Dedifferentiated amniotic fluid mesenchymal stem cell (primary cell): ENCODE measurements around the gene PPP2R5D.
"Not testable (repeated sequence)": the region's sequence is repeated elsewhere in the genome, so short reads cannot be mapped to it uniquely, and the experiment has no call there.

ENCODE experiments used
- DNase-seq: peaks from one replicate; pipeline ENCODE4 v3.0.0-alpha.2; 2016; ENCODE audit errors: extremely low spot score

Gene PPP2R5D

DNA sequence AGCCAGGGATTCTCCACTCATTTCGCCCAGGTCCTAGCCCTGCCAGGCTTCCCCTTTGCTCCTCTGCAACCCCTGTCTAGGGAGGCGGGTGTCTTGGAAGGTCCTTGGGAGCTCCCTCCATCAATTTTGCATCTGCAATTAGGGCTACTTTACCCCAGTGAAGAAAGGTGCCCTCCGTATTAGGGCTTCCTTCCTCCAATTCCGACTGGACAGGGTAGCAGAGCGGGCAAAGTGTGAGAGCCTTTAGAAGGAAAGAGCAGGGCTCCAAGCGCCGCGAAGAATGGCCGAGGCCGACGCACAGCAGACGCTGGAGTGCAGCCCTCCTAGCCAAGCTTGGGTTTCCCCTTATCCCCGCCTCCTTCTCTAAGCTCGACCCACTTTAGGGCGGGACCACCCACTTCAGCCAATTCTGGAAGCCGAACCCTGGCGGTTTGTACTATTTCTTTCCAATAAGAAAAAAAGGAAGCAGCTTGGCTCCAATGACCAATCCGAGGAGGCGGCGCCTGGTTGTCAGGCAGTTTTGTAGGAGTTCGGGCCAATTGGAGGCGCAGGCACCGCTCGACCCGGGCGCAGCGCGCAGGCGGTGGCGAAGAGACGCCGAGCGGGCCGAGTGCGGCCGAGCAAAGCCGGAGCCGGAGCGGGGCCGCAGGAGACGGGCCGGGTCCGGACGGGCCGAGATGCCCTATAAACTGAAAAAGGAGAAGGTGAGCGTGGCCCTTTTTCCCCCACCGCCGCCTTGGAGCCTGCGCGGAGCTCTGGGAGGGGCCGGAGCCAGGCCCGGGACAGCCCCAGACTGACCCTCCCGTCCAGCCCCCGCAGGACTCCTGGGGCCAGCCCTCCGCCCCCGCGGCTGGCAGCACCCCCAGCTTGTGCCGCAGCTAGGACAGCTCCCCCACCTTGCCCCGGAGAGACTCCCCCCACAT, at the start of gene PPP2R5D:
PPP2R5D (plus strand) TSS at position 570 of the 923 bp plus-strand sequence; CDS start at position 678, 108 bp downstream.
- DNase-seq, result peak; percentile 100

DNA sequence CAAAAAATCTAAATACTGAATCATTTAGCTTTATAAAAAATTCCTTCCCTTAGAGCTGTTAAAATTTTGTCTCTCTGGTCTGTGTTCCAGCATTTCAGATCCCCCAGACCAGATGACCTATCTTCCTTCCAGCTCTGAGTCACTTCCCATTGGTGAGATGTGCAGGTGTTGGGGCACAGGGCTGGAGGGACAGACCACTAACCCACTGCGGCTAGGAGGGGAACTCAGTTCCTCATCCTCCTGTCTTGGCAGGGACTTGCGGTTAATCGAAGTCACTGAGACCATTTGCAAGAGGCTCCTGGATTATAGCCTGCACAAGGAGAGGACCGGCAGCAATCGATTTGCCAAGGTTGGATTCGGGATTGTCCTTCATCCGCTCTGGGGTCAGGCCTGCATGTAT, 49.0 kb upstream of the PPP2R5D start:
- no peak for DNase-seq

DNA sequence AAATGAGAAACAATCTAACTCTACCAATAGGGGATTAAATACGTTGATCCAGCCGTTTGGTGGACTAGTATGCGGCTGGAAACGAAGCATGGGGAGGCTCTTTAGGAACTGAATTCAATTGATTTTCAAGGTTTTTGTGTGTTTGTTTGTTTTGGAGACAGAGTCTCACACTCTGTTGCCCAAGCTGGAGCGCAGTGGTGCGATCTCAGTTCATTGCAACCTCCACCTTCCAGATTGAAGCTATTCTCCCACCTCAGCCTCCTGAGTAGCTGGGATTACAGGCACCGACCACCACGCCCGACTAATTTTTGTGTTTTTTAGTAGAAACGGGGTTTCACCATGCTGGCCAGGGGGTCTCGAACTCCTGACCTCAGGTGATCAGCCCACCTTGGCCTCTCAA, 48.0 kb upstream of the PPP2R5D start:
- no peak for DNase-seq

DNA sequence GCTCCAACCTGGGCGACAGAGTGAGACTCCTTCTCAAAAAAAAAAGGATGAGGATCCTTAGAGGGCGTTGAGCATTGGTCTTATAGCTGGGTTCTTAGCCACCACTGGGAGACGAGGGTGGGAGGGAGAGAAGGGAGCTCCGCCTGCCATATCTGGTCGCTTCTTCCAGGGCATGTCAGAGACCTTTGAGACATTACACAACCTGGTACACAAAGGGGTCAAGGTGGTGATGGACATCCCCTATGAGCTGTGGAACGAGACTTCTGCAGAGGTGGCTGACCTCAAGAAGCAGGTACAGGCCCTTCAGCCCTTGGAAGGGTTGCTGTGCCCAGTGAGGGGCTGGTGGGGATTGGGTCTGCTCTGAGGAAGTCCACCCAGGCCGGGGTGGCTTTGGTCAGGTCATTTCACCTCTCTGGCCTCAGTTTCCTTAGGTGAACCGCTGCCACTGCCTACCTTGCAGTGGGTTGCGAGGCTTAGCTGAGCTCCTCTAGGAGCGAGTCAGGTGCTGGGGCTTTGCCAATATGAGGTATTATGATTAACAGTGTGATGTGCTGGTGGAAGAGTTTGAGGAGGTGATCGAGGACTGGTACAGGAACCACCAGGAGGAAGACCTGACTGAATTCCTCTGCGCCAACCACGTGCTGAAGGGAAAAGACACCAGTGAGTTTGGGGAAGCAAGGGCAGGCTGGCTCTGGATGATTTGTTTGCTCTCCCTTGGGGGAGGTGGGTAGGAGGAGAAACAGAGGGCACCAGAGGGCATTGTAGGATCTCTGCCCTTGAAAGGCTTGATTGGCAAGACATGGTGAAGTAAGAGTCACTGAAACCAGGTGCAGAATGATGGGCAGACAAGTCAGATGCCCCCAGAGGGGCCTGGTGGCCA, 46.6 kb upstream of the PPP2R5D start:
- no peak for DNase-seq

DNA sequence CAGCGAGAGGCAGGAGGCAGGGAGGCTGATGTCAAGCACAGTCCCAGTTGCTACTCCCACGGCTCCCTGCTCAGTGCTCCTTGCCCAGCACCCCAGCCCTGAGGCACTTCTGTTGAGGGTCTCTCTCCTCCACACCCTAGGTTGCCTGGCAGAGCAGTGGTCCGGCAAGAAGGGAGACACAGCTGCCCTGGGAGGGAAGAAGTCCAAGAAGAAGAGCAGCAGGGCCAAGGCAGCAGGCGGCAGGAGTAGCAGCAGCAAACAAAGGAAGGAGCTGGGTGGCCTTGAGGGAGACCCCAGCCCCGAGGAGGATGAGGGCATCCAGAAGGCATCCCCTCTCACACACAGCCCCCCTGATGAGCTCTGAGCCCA, 46.0 kb upstream of the PPP2R5D start:
- no peak for DNase-seq

DNA sequence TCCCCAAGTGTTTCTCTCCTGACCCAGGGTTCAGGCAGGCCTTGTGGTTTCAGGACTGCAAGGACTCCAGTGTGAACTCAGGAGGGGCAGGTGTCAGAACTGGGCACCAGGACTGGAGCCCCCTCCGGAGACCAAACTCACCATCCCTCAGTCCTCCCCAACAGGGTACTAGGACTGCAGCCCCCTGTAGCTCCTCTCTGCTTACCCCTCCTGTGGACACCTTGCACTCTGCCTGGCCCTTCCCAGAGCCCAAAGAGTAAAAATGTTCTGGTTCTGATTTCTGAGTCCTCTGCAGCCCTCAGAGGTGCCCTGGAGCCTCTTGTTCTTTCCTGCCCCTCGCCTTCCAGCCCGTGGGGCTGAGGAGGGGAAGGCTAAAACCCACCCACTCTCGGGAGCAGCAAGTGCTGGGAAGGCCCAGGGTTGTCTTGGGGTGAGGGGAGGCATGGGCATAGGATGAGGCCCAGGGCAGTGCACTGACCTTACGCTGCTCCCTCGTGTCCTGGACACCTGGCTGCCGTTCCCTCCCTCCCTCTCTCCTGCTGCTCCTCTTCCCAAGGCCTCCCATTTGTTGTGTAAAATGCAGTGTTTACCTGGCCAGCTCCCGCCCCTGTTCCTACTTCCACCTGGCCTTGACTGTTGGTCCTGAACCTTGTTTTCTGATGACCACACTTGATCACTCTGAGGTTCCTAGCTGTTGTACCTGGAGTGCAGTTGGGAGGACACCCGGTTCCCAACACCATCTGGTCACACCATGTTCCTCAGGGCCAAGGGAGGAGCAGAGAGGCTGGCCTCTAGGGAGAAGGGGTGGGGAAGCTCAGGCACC, 45.2 kb upstream of the PPP2R5D start:
- no peak for DNase-seq

DNA sequence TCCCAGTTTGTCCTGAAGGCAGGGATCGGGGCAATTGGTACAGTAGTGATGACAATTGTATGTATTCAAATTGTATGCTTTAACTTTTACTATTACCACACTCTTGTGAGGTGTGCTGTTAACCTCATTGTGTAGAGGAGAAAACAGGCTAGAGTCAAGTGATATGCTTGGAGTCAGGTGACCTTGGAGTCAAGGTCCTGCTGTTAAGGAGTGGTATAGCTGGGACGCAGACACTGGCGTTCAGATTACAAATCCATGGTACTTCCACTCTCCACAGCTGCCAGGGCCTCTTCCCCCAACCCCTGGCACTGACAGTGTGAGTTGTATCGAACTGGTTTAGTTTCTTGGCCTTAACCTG, 44.6 kb upstream of the PPP2R5D start:
- DNase-seq, result no peak

DNA sequence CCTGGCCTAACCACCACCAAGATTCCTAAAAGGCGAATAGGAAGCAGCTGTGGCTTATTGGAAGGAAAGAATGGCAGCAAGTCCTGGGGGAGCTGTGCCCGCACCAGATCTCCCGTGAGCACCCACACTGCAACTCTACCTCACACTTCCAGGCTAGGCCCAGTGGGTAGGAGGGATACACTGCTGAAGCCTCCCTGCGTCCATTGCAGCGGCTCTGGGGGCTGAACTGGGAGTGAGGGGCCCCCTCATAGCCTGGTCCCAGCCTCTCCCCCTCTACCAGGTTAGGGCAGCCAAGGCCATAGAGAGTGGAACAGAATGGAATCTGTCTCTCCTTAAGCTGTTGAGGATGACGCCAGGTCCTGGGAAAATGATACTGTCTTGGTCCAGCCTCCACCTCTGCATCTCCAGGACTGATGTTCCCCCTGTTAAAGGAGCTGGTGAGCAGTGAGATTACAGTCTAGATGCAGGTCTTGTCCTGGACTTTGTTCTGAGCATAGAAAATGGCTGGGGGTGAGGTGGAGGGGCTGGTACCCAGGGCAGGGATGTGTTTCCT, 43.8 kb upstream of the PPP2R5D start:
- no peak for DNase-seq

DNA sequence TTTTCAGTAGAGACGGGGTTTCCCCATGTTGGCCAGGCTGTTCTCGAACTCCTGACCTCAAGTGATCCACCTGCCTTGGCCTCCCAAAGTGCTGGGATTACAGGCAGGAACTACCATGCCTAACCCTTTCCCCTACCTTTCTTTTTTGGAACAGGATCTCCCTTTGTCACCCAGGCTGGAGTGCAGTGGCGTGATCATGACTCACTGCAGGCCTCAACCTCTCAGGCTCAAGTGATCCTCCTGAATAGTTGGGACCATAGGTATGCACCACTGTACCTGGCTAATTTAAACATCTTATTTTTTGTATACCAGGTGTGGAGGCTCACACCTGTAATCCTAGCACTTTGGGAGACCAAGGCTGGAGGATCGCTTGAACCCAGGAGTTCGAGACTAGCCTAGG, 43.0 kb upstream of the PPP2R5D start:
- DNase-seq, result not testable (repeated sequence)

DNA sequence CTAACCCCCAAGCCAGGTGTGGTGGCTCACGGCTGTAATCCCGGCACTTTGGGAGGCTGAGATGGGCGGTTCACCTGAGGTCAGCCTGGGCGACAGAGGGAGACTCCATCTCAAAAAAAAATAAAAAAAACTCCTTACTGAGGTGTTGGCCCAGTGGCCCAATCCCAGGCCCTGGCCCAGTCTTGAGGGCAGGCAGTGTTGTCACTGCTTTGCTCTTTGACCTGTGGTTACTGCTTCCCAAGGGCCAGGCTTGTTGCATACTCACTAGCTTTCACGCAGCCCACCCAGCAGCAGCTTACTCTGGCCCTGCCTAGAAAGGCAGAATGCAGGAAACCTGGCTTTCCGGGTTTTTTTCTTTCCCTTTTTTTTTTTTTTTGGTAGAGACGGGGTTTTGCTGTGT, 41.9 kb upstream of the PPP2R5D start:
- no peak for DNase-seq

DNA sequence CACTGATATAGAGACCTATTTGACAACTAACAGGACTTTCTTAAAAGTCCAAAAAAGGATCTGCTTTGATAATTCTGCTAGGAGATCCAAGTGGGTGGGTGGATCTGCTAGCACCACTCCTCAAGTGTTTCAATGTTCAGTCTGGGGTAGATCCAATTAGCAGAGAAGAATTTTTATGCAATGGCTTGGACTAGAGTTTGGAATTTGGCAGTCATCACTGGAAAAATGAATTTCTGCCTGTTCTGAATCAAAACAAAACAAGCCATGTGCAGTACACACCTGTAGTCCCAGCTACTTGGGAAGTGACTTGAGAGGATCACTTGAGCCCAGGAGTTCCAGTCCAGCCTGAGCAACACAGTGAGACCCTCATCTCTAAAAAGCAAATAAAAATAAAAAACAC, 36.4 kb upstream of the PPP2R5D start:
- no peak for DNase-seq

DNA sequence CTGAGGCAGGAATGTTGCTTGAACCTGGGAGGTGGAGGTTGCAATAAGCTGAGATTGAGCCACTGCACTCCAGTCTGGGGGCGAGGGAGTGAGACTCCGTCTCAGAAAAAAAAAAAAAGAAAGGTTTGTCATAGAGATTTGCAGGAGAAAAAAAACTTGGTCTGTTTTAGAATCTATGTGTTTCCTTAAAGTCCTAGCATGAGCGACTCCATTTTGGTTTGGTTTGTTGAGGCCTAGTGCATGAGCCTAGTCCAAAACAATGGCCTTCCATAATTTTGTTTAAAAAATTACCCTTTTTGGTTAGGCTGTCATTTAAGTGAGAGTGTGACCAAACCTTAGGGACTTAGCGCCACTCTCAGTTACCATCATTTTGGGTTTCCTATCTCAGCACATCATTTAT, 32.0 kb upstream of the PPP2R5D start:
- no peak for DNase-seq

DNA sequence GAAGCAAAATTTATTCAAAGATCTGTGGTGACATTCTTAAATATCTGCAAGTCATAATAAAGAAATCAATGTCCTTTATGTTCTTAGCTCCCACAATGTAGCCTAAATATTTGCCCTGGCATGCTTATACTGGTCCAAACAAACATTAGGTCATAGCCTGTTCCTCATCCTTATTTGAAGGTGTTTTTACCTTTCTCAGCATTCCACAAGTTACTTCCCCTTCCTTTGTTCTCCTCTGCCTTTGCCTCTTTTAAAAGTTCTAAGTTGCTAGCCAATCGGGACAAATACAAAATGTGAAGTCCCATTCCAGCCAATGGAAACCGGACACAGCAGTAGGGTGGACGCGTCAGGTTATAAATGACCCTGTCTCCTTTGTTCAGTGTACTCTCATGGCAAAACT, 30.0 kb upstream of the PPP2R5D start:
- DNase-seq, result not testable (repeated sequence)

DNA sequence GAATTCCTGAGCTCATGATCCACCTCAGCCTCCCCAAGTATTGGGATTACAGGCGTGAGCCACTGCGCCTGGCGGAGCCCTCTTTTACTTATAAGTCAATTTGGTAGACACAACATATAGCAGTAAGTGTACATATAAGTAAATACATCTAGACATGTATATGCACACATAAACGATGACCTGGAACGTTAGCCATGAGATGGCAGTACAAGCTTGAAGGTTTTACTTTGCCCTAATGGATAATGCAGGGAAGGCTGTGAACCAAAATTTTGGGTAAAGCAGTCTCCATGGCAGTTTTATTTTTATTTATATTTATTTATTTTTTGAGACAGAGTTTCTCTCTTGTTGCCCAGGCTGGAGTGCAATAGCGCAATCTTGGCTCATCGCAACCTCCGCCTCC, 26.2 kb upstream of the PPP2R5D start:
- DNase-seq, result no peak

DNA sequence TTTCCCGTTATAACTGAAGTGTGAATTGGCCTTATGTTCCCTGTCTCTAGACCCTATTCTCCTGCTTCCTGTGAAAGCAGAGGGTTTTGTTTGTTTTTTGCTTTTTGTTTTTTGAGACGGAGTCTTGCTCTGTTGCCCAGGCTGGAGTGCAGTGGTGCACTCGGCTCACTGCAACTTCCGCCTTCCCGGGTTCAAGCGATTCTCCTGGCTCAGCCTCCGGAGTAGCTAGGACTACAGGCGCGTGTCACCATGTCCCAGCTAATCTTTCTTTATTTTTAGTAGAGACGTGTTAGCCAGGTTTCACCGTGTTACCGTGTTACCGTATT, 24.5 kb upstream of the PPP2R5D start:
- DNase-seq, result no peak

DNA sequence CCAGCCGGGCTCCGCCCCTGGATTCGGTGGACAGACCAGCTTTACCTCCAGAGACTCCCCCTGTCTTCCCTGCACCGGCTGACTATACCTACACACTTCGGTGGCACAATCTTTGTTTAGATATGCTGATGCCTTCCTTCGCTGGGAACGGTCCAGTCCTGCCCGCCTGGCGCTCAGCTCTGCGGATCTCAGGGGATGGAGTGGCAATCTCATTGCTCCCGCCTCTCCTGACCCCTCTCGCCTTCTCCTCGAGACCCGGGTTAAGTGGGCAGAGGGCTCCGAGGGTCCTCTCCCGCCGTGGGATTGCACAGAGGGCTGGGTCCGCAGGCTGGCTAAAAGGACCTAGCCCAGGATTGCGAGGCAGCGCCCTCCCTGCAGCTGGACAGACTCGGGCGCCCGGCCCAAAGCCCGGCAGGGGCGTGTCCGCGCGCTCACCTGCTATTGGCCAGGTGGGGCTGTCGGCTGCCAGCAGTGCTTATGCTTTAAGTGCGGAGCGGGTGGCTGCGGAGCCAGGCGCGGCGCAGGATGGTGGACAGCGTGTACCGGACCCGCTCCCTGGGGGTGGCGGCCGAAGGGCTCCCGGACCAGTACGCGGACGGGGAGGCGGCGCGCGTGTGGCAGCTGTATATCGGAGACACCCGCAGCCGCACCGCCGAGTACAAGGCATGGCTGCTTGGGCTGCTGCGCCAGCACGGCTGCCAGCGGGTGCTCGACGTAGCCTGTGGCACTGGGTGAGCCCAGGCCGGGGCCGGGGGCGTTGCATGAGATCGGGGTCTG, 23.9 kb upstream of the PPP2R5D start, which contains the start of gene GNMT:
GNMT (plus strand) TSS at position 512 of the 777 bp plus-strand sequence; CDS start at position 526, 14 bp downstream.
- DNase-seq, result no peak

DNA sequence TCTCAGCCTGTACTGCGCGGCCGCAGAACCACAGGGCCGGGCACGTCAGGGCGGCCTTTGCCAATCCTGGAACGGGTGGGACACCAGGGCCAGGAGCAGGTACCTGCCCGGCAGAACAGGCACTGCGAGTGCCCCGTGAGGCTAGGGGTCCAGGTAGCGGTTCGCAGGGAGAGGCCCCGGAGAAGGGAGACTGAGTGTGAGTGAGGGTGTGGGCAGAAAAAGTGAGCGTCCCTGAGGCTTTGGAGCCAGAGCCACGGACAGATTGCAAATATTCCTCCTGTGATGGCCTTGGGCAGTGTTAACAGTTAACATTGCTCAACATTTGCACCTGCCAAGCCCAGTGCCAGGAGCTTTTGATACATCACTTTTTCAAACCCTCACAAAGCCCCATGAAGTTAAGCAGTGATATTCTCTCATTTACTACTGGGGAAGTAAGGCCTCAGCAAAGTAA, 23.3 kb upstream of the PPP2R5D start:
- no peak for DNase-seq

DNA sequence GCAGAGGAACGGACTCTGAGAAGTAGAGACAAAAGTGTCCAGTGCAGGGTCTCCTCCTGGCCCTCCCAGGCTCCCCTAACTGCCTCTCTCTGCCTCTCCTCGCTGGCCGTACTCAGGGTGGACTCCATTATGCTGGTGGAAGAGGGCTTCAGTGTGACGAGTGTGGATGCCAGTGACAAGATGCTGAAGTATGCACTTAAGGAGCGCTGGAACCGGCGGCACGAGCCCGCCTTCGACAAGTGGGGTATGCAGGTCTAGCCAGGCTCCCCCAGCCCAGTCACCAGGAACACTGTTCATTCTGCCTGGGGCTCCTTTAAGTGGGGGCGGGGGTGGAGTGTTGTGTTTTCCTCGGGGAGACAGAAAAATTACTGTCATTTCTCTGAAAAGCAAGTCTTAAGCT, 22.3 kb upstream of the PPP2R5D start:
- DNase-seq, result no peak

DNA sequence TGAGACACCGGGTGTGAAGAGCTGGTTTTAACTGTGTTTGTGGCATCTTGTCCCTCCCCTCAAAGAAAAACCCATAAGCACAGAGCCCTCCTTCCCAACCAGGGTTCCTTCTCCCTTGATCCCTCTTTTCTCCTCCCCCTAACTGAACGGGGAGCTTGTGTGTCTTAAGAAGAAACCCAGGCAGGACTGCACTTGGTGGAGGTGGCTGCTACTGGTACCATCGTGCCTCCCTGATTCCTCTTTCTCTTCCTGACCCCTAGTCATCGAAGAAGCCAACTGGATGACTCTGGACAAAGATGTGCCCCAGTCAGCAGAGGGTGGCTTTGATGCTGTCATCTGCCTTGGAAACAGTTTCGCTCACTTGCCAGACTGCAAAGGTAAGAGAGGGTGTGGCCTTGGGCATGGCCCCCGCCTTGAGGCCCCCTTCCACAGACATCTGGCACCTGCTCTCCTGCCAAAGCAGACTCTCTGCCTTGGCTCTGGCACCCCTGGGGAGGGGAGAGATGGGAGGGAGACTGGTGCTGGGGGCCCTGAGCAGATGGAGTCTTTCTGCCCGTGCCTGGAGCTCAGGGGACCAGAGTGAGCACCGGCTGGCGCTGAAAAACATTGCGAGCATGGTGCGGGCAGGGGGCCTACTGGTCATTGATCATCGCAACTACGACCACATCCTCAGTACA, 21.7 kb upstream of the PPP2R5D start:
- DNase-seq, result no peak

DNA sequence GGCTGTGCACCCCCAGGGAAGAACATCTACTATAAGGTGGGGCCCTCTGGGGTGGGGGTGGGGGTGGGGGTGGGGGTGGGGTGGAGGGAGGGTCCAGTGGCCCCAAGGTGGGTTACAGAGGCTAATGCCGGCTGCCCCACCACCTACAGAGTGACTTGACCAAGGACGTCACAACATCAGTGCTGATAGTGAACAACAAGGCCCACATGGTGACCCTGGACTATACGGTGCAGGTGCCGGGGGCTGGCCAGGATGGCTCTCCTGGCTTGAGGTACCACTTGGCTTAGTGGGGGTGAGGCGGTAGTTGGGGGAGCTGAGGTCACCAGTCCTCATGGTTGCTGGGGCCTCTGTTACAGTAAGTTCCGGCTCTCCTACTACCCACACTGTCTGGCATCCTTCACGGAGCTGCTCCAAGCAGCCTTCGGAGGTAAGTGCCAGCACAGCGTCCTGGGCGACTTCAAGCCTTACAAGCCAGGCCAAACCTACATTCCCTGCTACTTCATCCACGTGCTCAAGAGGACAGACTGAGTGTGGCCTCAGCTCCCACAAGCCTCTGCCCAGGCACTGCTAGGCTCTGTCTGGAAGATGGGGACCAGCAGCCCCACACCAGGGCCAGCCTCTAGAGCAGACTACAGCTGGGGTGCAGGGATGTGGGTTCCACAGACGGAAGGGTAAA, 21.1 kb upstream of the PPP2R5D start:
- no peak for DNase-seq
